Adrenal gland (tissue), 5 donors: ENCODE measurements around the gene GPNMB.

Source experiments
- CTCF ChIP-seq, 6 experiments: fragments of 450-650 bp in 4 of 6; fragments of 200-600 bp in 2 of 6; sonication (generic) in 1 of 6; IDR thresholded peaks; 1 replicate in 5 of 6; 2 replicates in 1 of 6; pipeline versions ENCODE4 v1.5.1 to v1.8.0; 2016 to 2021; ENCODE audit warnings: antibody characterized with exemption in 6 of 6, mild to moderate bottlenecking in 2 of 6, moderate library complexity in 1 of 6
- POLR2A ChIP-seq, 2 donors: fragments of 450-650 bp; IDR thresholded peaks; one replicate each; pipeline ENCODE4 v1.6.1; 2017; ENCODE audit warnings: antibody characterized with exemption in 2 of 2, mild to moderate bottlenecking in 2 of 2, moderate library complexity in 1 of 2
- donor health status: DM: no; HTN: no; CAD: no.

DNA sequence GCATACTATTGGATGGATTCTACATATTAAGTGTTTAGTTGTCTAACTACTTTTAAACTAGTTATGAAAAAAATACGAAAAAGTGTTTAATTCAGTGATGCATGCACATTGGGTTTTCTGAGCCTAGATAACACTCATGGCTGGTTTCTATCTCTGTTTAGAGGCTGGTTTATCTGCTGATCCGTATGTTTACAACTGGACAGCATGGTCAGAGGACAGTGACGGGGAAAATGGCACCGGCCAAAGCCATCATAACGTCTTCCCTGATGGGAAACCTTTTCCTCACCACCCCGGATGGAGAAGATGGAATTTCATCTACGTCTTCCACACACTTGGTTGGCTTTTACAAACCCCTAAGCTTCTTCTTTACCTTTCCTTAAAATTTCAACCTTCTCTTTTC, 10.2 kb downstream of the GPNMB start:
- TF ChIP-seq CTCF (IDR thresholded peaks at IDR 0.05) (no peak), POLR2A (IDR thresholded peaks at IDR 0.05) (no peak)
